Panc1 (cell line): ENCODE data around the gene PGD.

Source experiments
- CTCF ChIP-seq: fragments of 450-650 bp; IDR thresholded peaks from 2 replicates; pipeline ENCODE4 v1.5.1; 2017; ENCODE audit warnings: mild to moderate bottlenecking
- SIN3A ChIP-seq: IDR thresholded peaks from 2 replicates; pipeline ENCODE4 v1.6.1; 2012; ENCODE audit warnings: low read depth, mild to moderate bottlenecking, low read length, moderate library complexity, borderline replicate concordance; ENCODE audit not compliant: insufficient read depth
- TCF7L2 ChIP-seq: IDR thresholded peaks from 2 replicates; pipeline ENCODE4 v1.6.1; 2011; ENCODE audit warnings: mild to moderate bottlenecking, low read depth, low read length, inconsistent platforms
- TF ChIP-seq, protein P1 (sequence below), 2 experiments: IDR thresholded peaks; 2 replicates each; pipeline ENCODE4 v1.6.1; 2011 to 2012; ENCODE audit warnings: low read depth in 2 of 2, control low read depth in 1 of 2, low read length in 1 of 2, mild to moderate bottlenecking in 1 of 2, moderate library complexity in 1 of 2; ENCODE audit not compliant: insufficient read depth in 1 of 2

- no peak for TF ChIP-seq CTCF
- TF ChIP-seq, protein P1, sequence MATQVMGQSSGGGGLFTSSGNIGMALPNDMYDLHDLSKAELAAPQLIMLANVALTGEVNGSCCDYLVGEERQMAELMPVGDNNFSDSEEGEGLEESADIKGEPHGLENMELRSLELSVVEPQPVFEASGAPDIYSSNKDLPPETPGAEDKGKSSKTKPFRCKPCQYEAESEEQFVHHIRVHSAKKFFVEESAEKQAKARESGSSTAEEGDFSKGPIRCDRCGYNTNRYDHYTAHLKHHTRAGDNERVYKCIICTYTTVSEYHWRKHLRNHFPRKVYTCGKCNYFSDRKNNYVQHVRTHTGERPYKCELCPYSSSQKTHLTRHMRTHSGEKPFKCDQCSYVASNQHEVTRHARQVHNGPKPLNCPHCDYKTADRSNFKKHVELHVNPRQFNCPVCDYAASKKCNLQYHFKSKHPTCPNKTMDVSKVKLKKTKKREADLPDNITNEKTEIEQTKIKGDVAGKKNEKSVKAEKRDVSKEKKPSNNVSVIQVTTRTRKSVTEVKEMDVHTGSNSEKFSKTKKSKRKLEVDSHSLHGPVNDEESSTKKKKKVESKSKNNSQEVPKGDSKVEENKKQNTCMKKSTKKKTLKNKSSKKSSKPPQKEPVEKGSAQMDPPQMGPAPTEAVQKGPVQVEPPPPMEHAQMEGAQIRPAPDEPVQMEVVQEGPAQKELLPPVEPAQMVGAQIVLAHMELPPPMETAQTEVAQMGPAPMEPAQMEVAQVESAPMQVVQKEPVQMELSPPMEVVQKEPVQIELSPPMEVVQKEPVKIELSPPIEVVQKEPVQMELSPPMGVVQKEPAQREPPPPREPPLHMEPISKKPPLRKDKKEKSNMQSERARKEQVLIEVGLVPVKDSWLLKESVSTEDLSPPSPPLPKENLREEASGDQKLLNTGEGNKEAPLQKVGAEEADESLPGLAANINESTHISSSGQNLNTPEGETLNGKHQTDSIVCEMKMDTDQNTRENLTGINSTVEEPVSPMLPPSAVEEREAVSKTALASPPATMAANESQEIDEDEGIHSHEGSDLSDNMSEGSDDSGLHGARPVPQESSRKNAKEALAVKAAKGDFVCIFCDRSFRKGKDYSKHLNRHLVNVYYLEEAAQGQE (IDR thresholded peaks at IDR 0.05; ENCODE audit: insufficient read depth in 1 of 2, low read depth in 2 of 2, low read length in 1 of 2), result no peak
- TF ChIP-seq SIN3A, result no peak
- no peak for TF ChIP-seq TCF7L2
These were observed 11.0 kb upstream of the PGD start for GRCh38 chr1:10387677-10388386.
